K562 (cell line): ENCODE data around the gene FSCN2. TPM values are rescaled to one million over a fixed set of nuclear protein-coding genes. Genes with fewer than 3 reads are reported as not detected.

Source experiments
- ATAC-seq: fragments of 200-7000 bp; cut with Tn5 transposase; 3 replicates; pipeline ENCODE4 v1.9.1; 2020; ENCODE audit warnings: moderate library complexity
- BruUV-seq: library from RNA; stranded (reverse); fragments of 400-500 nt; replicated peaks from 2 replicates; lab custom pipeline; 2021; lab: Mats Ljungman, UMichigan
- CTCF ChIA-PET: fragments of 300-600 bp; formaldehyde crosslinking; extraction: SDS; loops from one replicate; lab custom pipeline; 2021; ENCODE audit warnings: low intra/inter-chr PET ratio; lab: Yijun Ruan, JAX
- POLR2A ChIA-PET: fragments of 300-600, 350-650 bp; sonication (Branson Sonifier 250); formaldehyde crosslinking; extraction: SDS; loops from one replicate; lab custom pipeline; 2021; ENCODE audit warnings: antibody characterized with exemption, inconsistent platforms; lab: Yijun Ruan, JAX
- DNase-seq, 4 experiments: peaks; one replicate each; pipeline versions ENCODE4 v3.0.0 to v3.0.0-alpha.2; 2011 to 2018; ENCODE audit warnings: low spot score in 3 of 4, mixed read lengths in 3 of 4; ENCODE audit errors: extremely low read depth in 1 of 4
- FAIRE-seq: peaks from 2 replicates; lab custom pipeline; 2011; peaks lifted over from hg19 to GRCh38; lab: Jason Lieb, UNC
- H2AFZ ChIP-seq: 2 replicates; pipeline ENCODE4 v1.6.0; 2011; ENCODE audit warnings: low read depth, low read length, control low read depth, inconsistent platforms
- H3K27ac ChIP-seq: fragments of 200-600 bp; 3 replicates; pipeline ENCODE4 v1.8.0; 2011; ENCODE audit warnings: low read depth, mild to moderate bottlenecking, control low read depth, inconsistent platforms, low read length, moderate library complexity, mixed read lengths; ENCODE audit errors: extremely low read depth
- H3K27me3 ChIP-seq, 2 experiments: fragments of 300-600 bp in 1 of 2; 2 replicates in 1 of 2; 3 replicates in 1 of 2; pipeline versions ENCODE4 v1.6.0 to v1.8.0; 2011; ENCODE audit warnings: inconsistent platforms in 2 of 2, low read length in 2 of 2, mild to moderate bottlenecking in 1 of 2, mixed read lengths in 1 of 2, moderate library complexity in 1 of 2; ENCODE audit not compliant: control insufficient read depth in 2 of 2, insufficient read depth in 2 of 2
- H3K36me3 ChIP-seq: fragments of 300-600 bp; 3 replicates; pipeline ENCODE4 v1.8.0; 2011; ENCODE audit warnings: mild to moderate bottlenecking, low read length, inconsistent platforms; ENCODE audit not compliant: control insufficient read depth, insufficient read depth
- H3K4me1 ChIP-seq, 2 experiments: fragments of 200-600 bp in 1 of 2; replicated peaks in 1 of 2; 2 replicates in 1 of 2; 3 replicates in 1 of 2; pipeline versions ENCODE4 v1.5.1 to v1.8.0; 2011; ENCODE audit warnings: inconsistent platforms in 2 of 2, low read length in 2 of 2, mild to moderate bottlenecking in 1 of 2, mixed read lengths in 1 of 2, moderate library complexity in 1 of 2; ENCODE audit not compliant: control insufficient read depth in 2 of 2, insufficient read depth in 2 of 2
- H3K4me2 ChIP-seq: 2 replicates; pipeline ENCODE4 v1.6.1; 2011; ENCODE audit warnings: low read length, control low read depth, inconsistent platforms, mixed read lengths; ENCODE audit not compliant: insufficient read depth
- H3K4me3 ChIP-seq: fragments of 200-600 bp; sonication (generic), shearing (Covaris generic); 2 replicates; pipeline ENCODE4 v1.5.1; 2016; ENCODE audit warnings: control low read depth, inconsistent platforms
- H3K79me2 ChIP-seq: fragments of 200-600 bp; 3 replicates; pipeline ENCODE4 v1.8.0; 2011; ENCODE audit warnings: low read length, inconsistent platforms; ENCODE audit not compliant: control insufficient read depth, insufficient read depth
- H3K9ac ChIP-seq, 2 experiments: 2 replicates each; pipeline versions ENCODE4 v1.6.0 to v1.6.1; 2011; ENCODE audit warnings: low read depth in 2 of 2, low read length in 2 of 2, control low read depth in 1 of 2, inconsistent platforms in 1 of 2, mild to moderate bottlenecking in 1 of 2, mixed read lengths in 1 of 2; ENCODE audit not compliant: insufficient read depth in 1 of 2
- H3K9me1 ChIP-seq: one replicate; pipeline ENCODE4 v1.6.0; 2011; ENCODE audit warnings: inconsistent platforms, mild to moderate bottlenecking, low read length, moderate library complexity; ENCODE audit not compliant: control insufficient read depth, insufficient read depth
- H3K9me3 ChIP-seq: replicated peaks from 2 replicates; pipeline ENCODE4 v1.5.1; 2011; ENCODE audit warnings: low read depth, low read length, inconsistent platforms; ENCODE audit not compliant: control insufficient read depth, insufficient read depth
- H4K20me1 ChIP-seq: replicated peaks from 2 replicates; pipeline ENCODE4 v1.6.1; 2011; ENCODE audit warnings: low read length, inconsistent platforms, mixed read lengths; ENCODE audit not compliant: control insufficient read depth, insufficient read depth
- CTCF ChIP-seq, 3 experiments: IDR thresholded peaks in 2 of 3; conservative IDR thresholded peaks in 1 of 3; 2 replicates each; pipeline ENCODE4 v1.5.1; 2011 to 2012; ENCODE audit warnings: low read length in 3 of 3, mild to moderate bottlenecking in 3 of 3, control low read depth in 2 of 3, improper control_type of control experiment in 1 of 3, inconsistent platforms in 1 of 3, low read depth in 1 of 3, mixed read lengths in 1 of 3, moderate library complexity in 1 of 3; ENCODE audit not compliant: insufficient read depth in 2 of 3
- EP400 ChIP-seq: fragments of 450-650 bp; IDR thresholded peaks from 2 replicates; pipeline ENCODE4 v1.6.1; 2017; ENCODE audit warnings: antibody characterized with exemption, mild to moderate bottlenecking, moderate library complexity
- HDAC1 ChIP-seq, 2 experiments: fragments of 450-650 bp; IDR thresholded peaks; 2 replicates each; pipeline ENCODE4 v1.6.1; 2016 to 2017; ENCODE audit warnings: inconsistent platforms in 1 of 2, mild to moderate bottlenecking in 1 of 2, moderate library complexity in 1 of 2
- HDAC8 ChIP-seq: fragments of 450-650 bp; IDR thresholded peaks from 2 replicates; pipeline ENCODE4 v1.6.1; 2016; ENCODE audit warnings: mild to moderate bottlenecking, missing genetic modification characterization, moderate library complexity, missing compliant biosample characterization
- HES1 ChIP-seq: fragments of 450-650 bp; IDR thresholded peaks from 2 replicates; pipeline ENCODE4 v1.6.1; 2016; ENCODE audit warnings: low read depth, mild to moderate bottlenecking, moderate library complexity
- L3MBTL2 ChIP-seq: fragments of 450-650 bp; IDR thresholded peaks from 2 replicates; pipeline ENCODE4 v1.6.1; 2016; ENCODE audit warnings: mild to moderate bottlenecking, moderate library complexity
- MYC ChIP-seq, 2 experiments: fragments of 250-450 bp in 1 of 2; sonication (Bioruptor Pico) in 1 of 2; IDR thresholded peaks; 2 replicates each; pipeline versions ENCODE4 v1.5.1 to v1.6.1; 2012 to 2021; ENCODE audit warnings: low read depth in 2 of 2, borderline replicate concordance in 1 of 2, improper control_type of control experiment in 1 of 2, low read length in 1 of 2, mild to moderate bottlenecking in 1 of 2, moderate library complexity in 1 of 2
- NFYB ChIP-seq: IDR thresholded peaks from 2 replicates; pipeline ENCODE4 v1.6.1; 2011; ENCODE audit warnings: mild to moderate bottlenecking, moderate library complexity; ENCODE audit not compliant: insufficient read length; ENCODE audit errors: extremely low read depth
- POLR2A ChIP-seq: fragments of 450-650 bp; conservative IDR thresholded peaks from 2 replicates; pipeline ENCODE4 v1.6.1; 2016
- ZKSCAN8 ChIP-seq: fragments of 200-800 bp; sonication (Bioruptor generic); IDR thresholded peaks from 2 replicates; pipeline ENCODE4 v1.6.1; 2016; ENCODE audit warnings: missing genetic modification characterization, missing compliant biosample characterization
- WGBS: fragments of 100-300 bp; shearing (Covaris generic); methylation state at CpG from one replicate; pipeline ENCODE4 v1.1.6; 2016; ENCODE audit warnings: low coverage, mixed read lengths; ENCODE audit not compliant: insufficient coverage; ENCODE audit errors: missing lambda C conversion rate; 5-methylcytosine and 5-hydroxymethylcytosine counted together
- in situ Hi-C: fragments of 300-500 bp; cut with MboI; formaldehyde crosslinking; loops from 4 replicates; pipeline ENCODE4 v1.15.0; 2018; ENCODE audit warnings: inconsistent platforms, mixed read lengths
- intact Hi-C: fragments of 100-400 bp; cut with micrococcal nuclease; formaldehyde crosslinking; loops from 2 replicates; pipeline ENCODE4 v1.14.2; 2022
- polyA plus RNA-seq, 8 experiments: library from polyadenylated mRNA; depleted of rRNA in 4 of 8; stranded (reverse) in 5 of 8; unstranded in 3 of 8; fragments of >200 nt; fragmentation: Nextera tagmentation in 2 of 8; fragmentation: Illumina TruSeq in 1 of 8; extraction: Ambion mirVana in 2 of 8; extraction: Trizol in 1 of 8; gene quantifications; 2 replicates each; pipeline versions ENCODE4 v1.2.1 to v1.2.3, GENCODE V29; 2011 to 2014; ENCODE audit warnings: inconsistent platforms in 1 of 8, missing spikeins in 1 of 8
- total RNA-seq, 7 experiments: library from RNA; depleted of rRNA in 6 of 7; stranded (reverse); fragments of >200 nt in 6 of 7; fragmentation: Illumina TruSeq in 2 of 7; extraction: Trizol in 2 of 7; gene quantifications; 2 replicates each; pipeline versions ENCODE4 v1.2.1 to v1.2.3, GENCODE V29; 2011 to 2021; ENCODE audit warnings: low replicate concordance in 1 of 7
- TF ChIP-seq, protein P1 (sequence below): fragments of 450-650 bp; IDR thresholded peaks from 2 replicates; pipeline ENCODE4 v1.6.1; 2018; ENCODE audit not compliant: partially characterized antibody
- TF ChIP-seq, protein P2 (sequence below), 2 experiments: IDR thresholded peaks; 2 replicates each; pipeline ENCODE4 v1.6.1; 2011; ENCODE audit warnings: borderline replicate concordance in 1 of 2, control low read depth in 1 of 2, low read depth in 1 of 2, low read length in 1 of 2, mild to moderate bottlenecking in 1 of 2, mixed read lengths in 1 of 2, moderate library complexity in 1 of 2; ENCODE audit not compliant: insufficient read depth in 1 of 2, insufficient read length in 1 of 2, poor library complexity in 1 of 2, severe bottlenecking in 1 of 2; ENCODE audit errors: extremely low read depth in 1 of 2

Gene FSCN2
- total and polyA plus RNA-seq, 9 of the 15 experiments (the other 6 are each of a cell fraction or from before 2014, with no cell fraction given): 0.08 TPM; not detected in 8

- Histone ChIP-seq H3K36me3 (peaks cover 49% of the 10 kb centered on the region), H3K9me1 (peaks cover 4% of the 10 kb centered on the region), H4K20me1 (peaks cover 24% of the 10 kb centered on the region), H3K4me1 (peaks cover 28 to 72% of the 10 kb centered on the region in 2 experiments), H3K4me3 (peak overlapping the region; percentile 97), H3K27ac (peak overlapping the region; percentile 90), H2AFZ (peak overlapping the region; percentile 96), H3K9me3 (no peaks in the 10 kb centered on the region), H3K27me3 (no peaks in the 10 kb centered on the region), H3K9ac (peak overlapping the region; percentile 89 to 96), H3K4me2 (peak overlapping the region; percentile 96), H3K79me2 (peaks cover 37% of the 10 kb centered on the region)
- POLR2A ChIA-PET: interaction anchor here (0.8 to 2.4 kb wide), 8 partner anchors 10 to 68 kb away, joined by 3 to 26 read pairs (median 5); no protein-coding TSS in a partner anchor
- no TSS peak for BruUV-seq
- intact Hi-C loops: no loop called here
- WGBS: 0% methylated on average over 16 of the region's 19 CpGs
- CTCF ChIA-PET: no interaction called here
- DNase-seq (peak; percentile 57 to 91 (median 76)), FAIRE-seq (no peak), ATAC-seq (peak; percentile 80)
- in situ Hi-C loops: no loop called here
- TF ChIP-seq, protein P1, sequence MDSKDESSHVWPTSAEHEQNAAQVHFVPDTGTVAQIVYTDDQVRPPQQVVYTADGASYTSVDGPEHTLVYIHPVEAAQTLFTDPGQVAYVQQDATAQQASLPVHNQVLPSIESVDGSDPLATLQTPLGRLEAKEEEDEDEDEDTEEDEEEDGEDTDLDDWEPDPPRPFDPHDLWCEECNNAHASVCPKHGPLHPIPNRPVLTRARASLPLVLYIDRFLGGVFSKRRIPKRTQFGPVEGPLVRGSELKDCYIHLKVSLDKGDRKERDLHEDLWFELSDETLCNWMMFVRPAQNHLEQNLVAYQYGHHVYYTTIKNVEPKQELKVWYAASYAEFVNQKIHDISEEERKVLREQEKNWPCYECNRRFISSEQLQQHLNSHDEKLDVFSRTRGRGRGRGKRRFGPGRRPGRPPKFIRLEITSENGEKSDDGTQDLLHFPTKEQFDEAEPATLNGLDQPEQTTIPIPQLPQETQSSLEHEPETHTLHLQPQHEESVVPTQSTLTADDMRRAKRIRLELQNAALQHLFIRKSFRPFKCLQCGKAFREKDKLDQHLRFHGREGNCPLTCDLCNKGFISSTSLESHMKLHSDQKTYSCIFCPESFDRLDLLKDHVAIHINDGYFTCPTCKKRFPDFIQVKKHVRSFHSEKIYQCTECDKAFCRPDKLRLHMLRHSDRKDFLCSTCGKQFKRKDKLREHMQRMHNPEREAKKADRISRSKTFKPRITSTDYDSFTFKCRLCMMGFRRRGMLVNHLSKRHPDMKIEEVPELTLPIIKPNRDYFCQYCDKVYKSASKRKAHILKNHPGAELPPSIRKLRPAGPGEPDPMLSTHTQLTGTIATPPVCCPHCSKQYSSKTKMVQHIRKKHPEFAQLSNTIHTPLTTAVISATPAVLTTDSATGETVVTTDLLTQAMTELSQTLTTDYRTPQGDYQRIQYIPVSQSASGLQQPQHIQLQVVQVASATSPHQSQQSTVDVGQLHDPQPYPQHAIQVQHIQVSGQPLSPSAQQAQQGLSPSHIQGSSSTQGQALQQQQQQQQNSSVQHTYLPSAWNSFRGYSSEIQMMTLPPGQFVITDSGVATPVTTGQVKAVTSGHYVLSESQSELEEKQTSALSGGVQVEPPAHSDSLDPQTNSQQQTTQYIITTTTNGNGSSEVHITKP: peak; percentile 19
- TF ChIP-seq POLR2A (peak; percentile 64; the same call in 1 of the 2 replicates), CTCF (IDR thresholded peaks at IDR 0.05 in 2 of 3, conservative IDR thresholded peaks at IDR 0.05 in 1 of 3; ENCODE audit: insufficient read depth in 2 of 3, low read depth in 1 of 3, low read length in 3 of 3) (peak; percentile 20 to 47 (median 34); a peak in 3 of 6 replicates), HDAC1 (IDR thresholded peaks at IDR 0.05) (peak in 1 of 2 experiments; percentile 37; a peak in 1 of 4 replicates), NFYB (peak; percentile 13), EP400 (peak; percentile 1), MYC (IDR thresholded peaks at IDR 0.05; ENCODE audit: low read depth, low read length) (peak; percentile 53), MYC (CRISPR knock-in tag; IDR thresholded peaks at IDR 0.05; ENCODE audit: borderline replicate concordance, low read depth) (no peak; the same call in 1 of the 2 replicates), ZKSCAN8 (CRISPR knock-in tag) (no peak), HES1 (0 out of 2 replicates have a peak, but pooled peaks have one; percentile 33), HDAC8 (tag) (no peak), L3MBTL2 (peak; percentile 31; the same call in 1 of the 2 replicates)
- TF ChIP-seq, protein P2, sequence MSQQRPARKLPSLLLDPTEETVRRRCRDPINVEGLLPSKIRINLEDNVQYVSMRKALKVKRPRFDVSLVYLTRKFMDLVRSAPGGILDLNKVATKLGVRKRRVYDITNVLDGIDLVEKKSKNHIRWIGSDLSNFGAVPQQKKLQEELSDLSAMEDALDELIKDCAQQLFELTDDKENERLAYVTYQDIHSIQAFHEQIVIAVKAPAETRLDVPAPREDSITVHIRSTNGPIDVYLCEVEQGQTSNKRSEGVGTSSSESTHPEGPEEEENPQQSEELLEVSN (IDR thresholded peaks at IDR 0.05; ENCODE audit: borderline replicate concordance in 1 of 2, extremely low read depth in 1 of 2, insufficient read depth in 1 of 2, insufficient read length in 1 of 2, low read depth in 1 of 2, low read length in 1 of 2, poor library complexity in 1 of 2, severe bottlenecking in 1 of 2): peak in 1 of 2 experiments; percentile 29
Observed at GRCh38 chr17:81553018-81553615, 24.9 kb downstream of the FSCN2 start.
